Uterus (tissue), 2 donors: ENCODE data around the gene SLC29A2.

Experiments used
- CTCF ChIP-seq, 4 experiments: fragments of 200-600 bp in 2 of 4; fragments of 450-650 bp in 2 of 4; sonication (generic) in 2 of 4; IDR thresholded peaks; one replicate each; pipeline ENCODE4 v1.5.1; 2016 to 2019; ENCODE audit warnings: antibody characterized with exemption in 4 of 4, mild to moderate bottlenecking in 2 of 4, moderate library complexity in 1 of 4
- POLR2A ChIP-seq, 2 donors: fragments of 450-650 bp; IDR thresholded peaks; one replicate each; pipeline ENCODE4 v1.6.1; 2016; ENCODE audit warnings: antibody characterized with exemption in 2 of 2, mild to moderate bottlenecking in 1 of 2, moderate library complexity in 1 of 2

GRCh38 chr11:66323684-66324083 is 47.9 kb downstream of the SLC29A2 start:
- TF ChIP-seq CTCF (IDR thresholded peaks at IDR 0.05), result no peak
- no peak for TF ChIP-seq POLR2A (IDR thresholded peaks at IDR 0.05)
